Stomach (tissue), 9 donors: Measurements from ENCODE around the gene UBE2D2. TPM values are rescaled to one million over a fixed set of nuclear protein-coding genes. Genes with fewer than 3 reads are reported as not detected.
"Not testable (repeated sequence)": the region's sequence is repeated elsewhere in the genome, so short reads cannot be mapped to it uniquely, and the experiment has no call there.

Source experiments
- DNase-seq, 2 donors: peaks; one replicate each; pipeline versions ENCODE4 v3.0.0 to v3.0.0-alpha.2; 2013 to 2019
- H3K27ac ChIP-seq, 5 donors: fragments of 200-600 bp in 4 of 5; sonication (generic) in 4 of 5; one replicate each; pipeline ENCODE4 v1.5.1; 2013 to 2019; ENCODE audit warnings: mild to moderate bottlenecking in 1 of 5, moderate library complexity in 1 of 5
- H3K27me3 ChIP-seq, 3 donors: fragments of 200-600 bp; sonication (generic); one replicate each; pipeline ENCODE4 v1.5.1; 2017 to 2019; ENCODE audit warnings: mixed run types in 1 of 3
- H3K36me3 ChIP-seq, 4 donors: fragments of 200-600 bp; sonication (generic); 1 replicate in 3 of 4; 2 replicates in 1 of 4; pipeline ENCODE4 v1.5.1; 2016 to 2019
- H3K4me1 ChIP-seq, 4 donors: fragments of 200-600 bp; sonication (generic); one replicate each; pipeline ENCODE4 v1.5.1; 2016 to 2019
- H3K4me3 ChIP-seq, 4 donors: fragments of 200-600 bp; sonication (generic) in 3 of 4; one replicate each; pipeline ENCODE4 v1.5.1; 2016 to 2019; ENCODE audit warnings: mild to moderate bottlenecking in 1 of 4
- H3K9me3 ChIP-seq, 4 donors: fragments of 200-600 bp; sonication (generic); one replicate each; pipeline ENCODE4 v1.5.1; 2016 to 2019
- EP300 ChIP-seq: sonication (generic); formaldehyde crosslinking; IDR thresholded peaks from one replicate; pipeline ENCODE4 v1.6.1; 2017; ENCODE audit warnings: antibody characterized with exemption
- POLR2A ChIP-seq, 4 donors: fragments of 450-650 bp; IDR thresholded peaks; one replicate each; pipeline ENCODE4 v1.6.1; 2016; ENCODE audit warnings: antibody characterized with exemption in 4 of 4, control low read depth in 2 of 4, mild to moderate bottlenecking in 1 of 4, moderate library complexity in 1 of 4
- POLR2AphosphoS5 ChIP-seq, 3 donors: sonication (generic); formaldehyde crosslinking; IDR thresholded peaks; one replicate each; pipeline ENCODE4 v1.6.1; 2016; ENCODE audit warnings: antibody characterized with exemption in 3 of 3
- WGBS, 5 donors: extraction: QIAGEN DNeasy Blood & Tissue Kit in 3 of 5; methylation state at CpG; one replicate each; pipeline versions ENCODE4 v1.1.5 to v1.1.7; 2013 to 2018; 5-methylcytosine and 5-hydroxymethylcytosine counted together
- intact Hi-C: fragments of 100-400 bp; cut with DNase I; formaldehyde crosslinking; loops from one replicate; pipeline ENCODE4 v1.15.1; 2023; ENCODE audit warnings: low total_unique reads
- polyA plus RNA-seq, 3 donors: library from polyadenylated mRNA; stranded (reverse); fragments of 200-250 nt; gene quantifications; one replicate each; pipeline ENCODE4 v1.2.3, GENCODE V29; 2013
- total RNA-seq, 5 donors: library from RNA; depleted of rRNA; stranded (reverse); fragments of >200 nt; gene quantifications; one replicate each; pipeline versions ENCODE4 v1.1.0 to v1.2.3, GENCODE V29; 2014 to 2016
- TF ChIP-seq, protein P1 (sequence below), 7 experiments: fragments of 450-650 bp in 4 of 7; fragments of 200-600 bp in 3 of 7; sonication (generic) in 3 of 7; IDR thresholded peaks; one replicate each; pipeline ENCODE4 v1.5.1; 2016 to 2019; ENCODE audit warnings: antibody characterized with exemption in 7 of 7, control low read depth in 2 of 7, mild to moderate bottlenecking in 1 of 7
- donor health status: healthy with polysubstance abuse.
- donor health status: Bipolar disorder and iron deficiency.
- donor health status: healthy.

The UBE2D2 gene
- total and polyA plus RNA-seq, 8 donors = 29.8 to 220 (median 75.6) TPM

DNA sequence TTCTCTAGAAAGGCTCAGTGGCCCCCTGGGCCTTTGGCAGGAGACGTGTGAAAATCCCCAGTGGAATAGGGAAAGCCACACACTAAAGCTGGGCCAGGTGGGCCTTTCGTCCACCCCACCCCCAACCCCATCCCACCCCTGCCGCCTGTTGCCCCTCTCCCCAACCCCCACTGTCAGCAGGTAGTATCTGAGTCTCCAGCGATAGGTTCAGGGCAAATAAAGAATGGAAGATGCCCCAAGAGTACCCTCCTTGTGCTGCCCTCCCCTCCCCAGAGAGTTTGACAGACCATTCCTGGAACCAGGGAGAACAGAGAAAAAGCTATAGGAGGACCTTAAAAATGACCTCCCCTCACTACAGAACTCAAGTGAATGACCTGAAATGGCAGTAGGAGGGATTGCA, 36.7 kb upstream of the UBE2D2 start:
- no peaks in the 10 kb centered on the region for H3K27me3 ChIP-seq
- no peaks in the 10 kb centered on the region for H3K36me3 ChIP-seq
- no peak for DNase-seq
- no peak overlapping the region for H3K27ac ChIP-seq
- 77 to 87% (median 81%) methylated on average over 4 of the region's 4 CpGs for WGBS, 5 donors
- no peaks in the 10 kb centered on the region for H3K4me1 ChIP-seq
- intact Hi-C loops = no loop called here
- TF ChIP-seq, protein P1, sequence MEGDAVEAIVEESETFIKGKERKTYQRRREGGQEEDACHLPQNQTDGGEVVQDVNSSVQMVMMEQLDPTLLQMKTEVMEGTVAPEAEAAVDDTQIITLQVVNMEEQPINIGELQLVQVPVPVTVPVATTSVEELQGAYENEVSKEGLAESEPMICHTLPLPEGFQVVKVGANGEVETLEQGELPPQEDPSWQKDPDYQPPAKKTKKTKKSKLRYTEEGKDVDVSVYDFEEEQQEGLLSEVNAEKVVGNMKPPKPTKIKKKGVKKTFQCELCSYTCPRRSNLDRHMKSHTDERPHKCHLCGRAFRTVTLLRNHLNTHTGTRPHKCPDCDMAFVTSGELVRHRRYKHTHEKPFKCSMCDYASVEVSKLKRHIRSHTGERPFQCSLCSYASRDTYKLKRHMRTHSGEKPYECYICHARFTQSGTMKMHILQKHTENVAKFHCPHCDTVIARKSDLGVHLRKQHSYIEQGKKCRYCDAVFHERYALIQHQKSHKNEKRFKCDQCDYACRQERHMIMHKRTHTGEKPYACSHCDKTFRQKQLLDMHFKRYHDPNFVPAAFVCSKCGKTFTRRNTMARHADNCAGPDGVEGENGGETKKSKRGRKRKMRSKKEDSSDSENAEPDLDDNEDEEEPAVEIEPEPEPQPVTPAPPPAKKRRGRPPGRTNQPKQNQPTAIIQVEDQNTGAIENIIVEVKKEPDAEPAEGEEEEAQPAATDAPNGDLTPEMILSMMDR (IDR thresholded peaks at IDR 0.05) = no peak
- TF ChIP-seq POLR2A (IDR thresholded peaks at IDR 0.05) = no peak
- TF ChIP-seq POLR2AphosphoS5 (IDR thresholded peaks at IDR 0.05) = no peak
- TF ChIP-seq EP300 = no peak
- H3K4me3 ChIP-seq = no peak overlapping the region
- no peaks in the 10 kb centered on the region for H3K9me3 ChIP-seq

DNA sequence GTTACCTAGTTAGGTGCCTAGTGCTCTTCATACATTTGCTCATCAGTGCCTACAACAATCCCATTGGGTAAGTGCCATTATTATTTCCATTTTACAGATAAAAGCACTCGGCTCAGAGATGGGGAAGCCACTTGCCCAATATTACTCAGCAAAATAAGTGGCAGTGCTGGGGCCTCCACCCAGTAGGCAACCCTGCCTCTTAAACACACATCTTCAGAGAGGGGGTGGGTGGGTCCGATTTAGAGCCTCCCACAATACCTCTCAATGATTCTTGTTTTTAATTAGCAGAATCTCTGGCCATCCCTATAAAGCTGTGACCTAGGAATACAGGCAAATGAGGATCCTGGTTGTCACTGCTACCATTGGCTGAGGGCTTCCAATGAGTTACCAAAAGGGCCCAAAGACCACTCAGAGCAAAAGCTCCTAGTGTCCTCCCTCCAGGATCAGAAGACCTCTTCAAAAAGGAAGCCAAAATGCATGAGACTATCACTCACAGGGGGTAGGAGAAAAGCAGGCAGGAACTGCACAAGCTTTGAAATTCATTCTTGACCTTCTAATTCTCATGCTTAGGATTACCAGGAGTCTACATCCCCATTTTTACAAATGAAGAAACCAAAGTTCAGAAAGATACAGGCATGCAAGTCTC, 36.1 kb upstream of the UBE2D2 start:
- H3K4me3 ChIP-seq = no peak overlapping the region
- intact Hi-C loops = no loop called here
- H3K27ac ChIP-seq = no peak overlapping the region
- no peak for DNase-seq
- no peaks in the 10 kb centered on the region for H3K4me1 ChIP-seq
- TF ChIP-seq POLR2A (IDR thresholded peaks at IDR 0.05) = no peak
- TF ChIP-seq EP300 = no peak
- no peak for TF ChIP-seq POLR2AphosphoS5 (IDR thresholded peaks at IDR 0.05)
- TF ChIP-seq, protein P1 (IDR thresholded peaks at IDR 0.05) = no peak
- 50 to 64% (median 52%) methylated on average over 2 of the region's 2 CpGs for WGBS, 5 donors
- no peaks in the 10 kb centered on the region for H3K9me3 ChIP-seq
- H3K27me3 ChIP-seq = no peaks in the 10 kb centered on the region
- no peaks in the 10 kb centered on the region for H3K36me3 ChIP-seq

DNA sequence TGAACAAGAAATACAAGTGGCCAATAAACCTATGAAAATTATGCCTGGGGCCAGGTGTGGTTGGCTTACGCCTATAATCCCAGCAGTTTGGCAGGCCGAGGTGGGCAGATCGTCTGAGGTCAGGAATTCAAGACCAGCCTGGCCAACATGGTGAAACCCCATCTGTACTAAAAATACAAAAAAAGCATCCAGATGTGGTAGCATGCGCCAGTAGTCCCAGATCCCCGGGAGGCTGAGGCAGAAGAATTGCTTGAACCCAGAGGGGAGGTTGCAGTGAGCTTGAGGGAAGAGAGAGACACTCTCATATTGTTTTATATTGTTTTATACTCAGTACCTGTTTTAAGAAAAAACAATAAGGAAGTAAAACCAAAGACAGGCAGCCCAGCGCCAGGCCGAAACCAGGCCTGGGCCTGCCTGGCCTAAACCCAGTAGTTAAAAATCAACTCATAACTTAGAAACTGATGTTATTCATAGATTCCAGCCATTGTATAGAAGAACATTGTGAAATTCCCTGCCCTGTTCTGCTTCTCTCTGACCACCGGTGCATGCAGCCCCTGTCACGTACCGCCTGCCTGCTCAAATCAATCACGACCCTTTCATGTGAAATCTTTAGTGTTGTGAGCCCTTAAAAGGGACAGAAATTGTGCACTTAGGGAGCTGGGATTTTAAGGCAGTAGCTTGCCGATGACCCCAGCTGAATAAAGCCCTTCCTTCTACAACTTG, 35.4 kb upstream of the UBE2D2 start:
- H3K36me3 ChIP-seq, intact Hi-C loops, DNase-seq, H3K27me3 ChIP-seq, H3K27ac ChIP-seq, H3K9me3 ChIP-seq, H3K4me3 ChIP-seq, H3K4me1 ChIP-seq: not testable (repeated sequence)
- WGBS, 5 donors = 73 to 96% (median 86%) methylated on average over 12 of the region's 12 CpGs

DNA sequence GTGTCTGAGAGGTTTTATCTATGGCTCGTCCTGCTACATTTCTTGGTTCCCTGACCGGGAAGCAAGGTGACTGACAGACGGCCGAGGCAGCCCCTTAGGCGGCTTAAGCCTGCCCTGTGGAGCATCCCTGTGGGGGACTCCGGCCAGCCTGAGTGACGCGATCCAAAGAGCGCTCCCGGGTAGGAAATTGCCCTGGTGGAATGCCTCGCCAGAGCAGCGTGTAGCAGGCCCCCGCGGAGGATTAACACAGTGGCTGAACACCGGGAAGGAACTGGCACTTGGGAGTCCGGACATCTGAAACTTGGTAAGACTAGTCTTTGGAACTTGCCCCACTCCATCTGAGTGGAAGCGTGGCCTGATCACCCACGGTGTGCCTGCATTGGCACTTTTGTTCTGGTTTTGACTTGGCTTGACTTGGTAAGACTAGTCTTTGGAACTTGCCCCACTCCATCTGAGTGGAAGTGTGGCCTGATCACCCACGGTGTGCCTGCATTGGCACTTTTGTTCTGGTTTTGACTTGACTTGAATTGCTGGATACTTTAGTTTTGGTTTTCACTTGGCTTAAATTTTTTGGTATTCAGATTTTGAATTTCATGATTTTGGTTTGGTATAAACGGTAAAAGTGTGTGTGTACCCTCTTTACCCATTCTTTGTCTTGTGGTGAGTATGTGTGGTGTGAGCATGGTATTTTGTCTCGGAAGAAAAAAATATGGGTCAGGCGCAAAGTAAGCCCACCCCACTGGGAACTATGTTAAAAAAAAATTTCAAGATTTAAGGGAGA, 34.6 kb upstream of the UBE2D2 start:
- intact Hi-C loops, DNase-seq, H3K4me1 ChIP-seq, H3K36me3 ChIP-seq, H3K27ac ChIP-seq, H3K4me3 ChIP-seq, H3K27me3 ChIP-seq, H3K9me3 ChIP-seq: not testable (repeated sequence)
- WGBS, 5 donors = 89 to 93% (median 90%) methylated on average over 20 to 22 of the region's 22 CpGs

DNA sequence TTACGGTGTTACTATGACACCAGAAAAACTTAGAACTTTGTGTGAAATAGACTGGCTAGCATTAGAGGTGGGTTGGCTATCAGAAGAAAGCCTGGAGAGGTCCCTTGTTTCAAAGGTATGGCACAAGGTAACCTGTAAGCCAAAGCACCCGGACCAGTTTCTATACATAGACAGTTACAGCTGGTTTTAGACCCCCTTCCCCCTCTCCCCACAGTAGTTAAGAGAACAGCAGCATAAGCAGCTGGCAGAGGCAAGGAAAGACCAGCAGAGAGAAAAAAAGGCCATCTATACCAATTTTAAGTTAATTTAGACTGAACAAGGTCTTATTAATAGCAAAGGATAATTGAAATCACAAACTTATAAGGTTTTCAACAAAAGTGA, 34.1 kb upstream of the UBE2D2 start:
- H3K27ac ChIP-seq = not testable (repeated sequence)

DNA sequence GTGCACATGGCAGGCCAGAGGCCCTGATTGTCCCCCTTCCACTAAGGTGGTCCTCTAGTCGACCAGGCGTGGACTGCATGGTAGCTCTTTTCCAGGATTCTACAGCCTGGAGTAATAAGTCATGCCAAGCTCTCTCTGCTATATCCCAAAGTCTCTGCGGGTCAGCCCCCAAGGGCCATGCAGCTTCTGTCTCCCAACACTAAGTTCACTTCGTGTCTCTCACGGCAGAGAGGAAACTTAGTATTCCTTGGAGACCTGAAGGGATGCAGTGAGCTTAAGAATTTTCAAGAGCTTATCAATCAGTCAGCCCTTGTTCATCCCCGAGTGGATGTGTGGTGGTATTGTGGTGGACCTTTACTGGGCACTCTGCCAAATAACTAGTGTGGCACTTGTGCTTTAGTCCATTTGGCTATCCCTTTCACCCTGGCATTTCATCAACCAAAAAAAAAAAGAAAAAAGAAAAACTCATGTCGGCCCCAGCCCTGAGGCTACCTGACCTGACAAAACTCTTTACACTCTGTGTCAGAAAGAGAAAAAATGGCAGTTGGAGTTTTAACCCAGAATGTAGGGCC, 33.2 kb upstream of the UBE2D2 start:
- WGBS, 5 donors = 67 to 85% (median 73%) methylated on average over 7 of the region's 7 CpGs
- H3K4me3 ChIP-seq, H3K36me3 ChIP-seq, H3K27me3 ChIP-seq, H3K27ac ChIP-seq, DNase-seq, H3K4me1 ChIP-seq, H3K9me3 ChIP-seq, intact Hi-C loops: not testable (repeated sequence)

More for the DNA sequence above, 34.1 kb upstream of the UBE2D2 start:
- intact Hi-C loops, H3K9me3 ChIP-seq, H3K36me3 ChIP-seq, H3K4me3 ChIP-seq, DNase-seq, H3K4me1 ChIP-seq, H3K27me3 ChIP-seq: not testable (repeated sequence)
- 64 to 79% (median 75%) methylated on average over 2 of the region's 2 CpGs for whole genome bisulfite sequencing, 5 donors

DNA sequence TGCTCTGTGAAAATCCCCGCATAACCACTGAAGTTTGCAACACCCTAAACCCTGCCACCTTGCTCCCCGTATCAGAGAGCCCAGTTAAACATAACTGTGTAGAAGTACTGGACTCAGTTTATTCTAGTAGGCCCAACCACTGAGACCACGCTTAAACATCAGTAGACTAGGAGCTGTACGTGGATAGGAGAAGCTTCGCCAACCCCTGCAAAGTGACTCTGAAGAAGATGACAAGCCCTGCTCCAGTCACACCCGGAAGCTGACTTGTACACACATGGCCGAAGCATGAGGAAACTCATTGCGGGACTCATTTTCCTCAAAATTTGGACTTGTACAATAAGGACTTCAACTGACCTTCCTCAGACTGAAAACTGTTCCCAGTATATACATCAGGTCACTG, 32.4 kb upstream of the UBE2D2 start:
- WGBS, 5 donors = 93 to 97% (median 96%) methylated on average over 8 of the region's 8 CpGs
- H3K4me3 ChIP-seq, H3K27me3 ChIP-seq, H3K9me3 ChIP-seq, intact Hi-C loops, H3K27ac ChIP-seq, H3K4me1 ChIP-seq, DNase-seq, H3K36me3 ChIP-seq: not testable (repeated sequence)

DNA sequence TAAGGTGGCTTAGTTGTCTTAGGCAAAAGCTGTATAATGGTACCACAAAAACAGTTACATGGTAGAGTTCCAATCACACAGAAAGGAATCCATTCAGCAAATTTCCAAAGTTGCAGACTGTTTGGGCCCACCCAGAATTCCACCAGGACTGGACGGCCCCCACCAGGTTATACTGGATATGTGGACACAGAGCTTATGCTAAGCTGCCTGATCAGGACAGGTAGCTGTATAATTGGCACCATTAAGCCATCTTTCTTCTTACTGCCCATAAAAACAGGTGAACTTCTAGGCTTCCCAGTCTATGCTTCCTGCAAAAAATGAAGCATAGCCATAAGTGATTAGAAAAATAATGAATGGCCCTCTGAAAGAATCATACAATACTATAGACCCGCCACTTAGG, 31.1 kb upstream of the UBE2D2 start:
- WGBS, 5 donors = 84 to 98% (median 91%) methylated on average over 2 of the region's 2 CpGs
- H3K4me1 ChIP-seq, H3K27me3 ChIP-seq, H3K9me3 ChIP-seq, H3K36me3 ChIP-seq, H3K4me3 ChIP-seq, intact Hi-C loops, DNase-seq, H3K27ac ChIP-seq: not testable (repeated sequence)
